HS-27A (cell line): ENCODE data around the gene SPSB1.
"Not testable (repeated sequence)": the region's sequence is repeated elsewhere in the genome, so short reads cannot be mapped to it uniquely, and the experiment has no call there.

Experiments used
- DNase-seq: peaks from one replicate; pipeline ENCODE4 v3.0.0-alpha.2; 2012; ENCODE audit warnings: low read depth, missing footprints

Gene SPSB1

DNA sequence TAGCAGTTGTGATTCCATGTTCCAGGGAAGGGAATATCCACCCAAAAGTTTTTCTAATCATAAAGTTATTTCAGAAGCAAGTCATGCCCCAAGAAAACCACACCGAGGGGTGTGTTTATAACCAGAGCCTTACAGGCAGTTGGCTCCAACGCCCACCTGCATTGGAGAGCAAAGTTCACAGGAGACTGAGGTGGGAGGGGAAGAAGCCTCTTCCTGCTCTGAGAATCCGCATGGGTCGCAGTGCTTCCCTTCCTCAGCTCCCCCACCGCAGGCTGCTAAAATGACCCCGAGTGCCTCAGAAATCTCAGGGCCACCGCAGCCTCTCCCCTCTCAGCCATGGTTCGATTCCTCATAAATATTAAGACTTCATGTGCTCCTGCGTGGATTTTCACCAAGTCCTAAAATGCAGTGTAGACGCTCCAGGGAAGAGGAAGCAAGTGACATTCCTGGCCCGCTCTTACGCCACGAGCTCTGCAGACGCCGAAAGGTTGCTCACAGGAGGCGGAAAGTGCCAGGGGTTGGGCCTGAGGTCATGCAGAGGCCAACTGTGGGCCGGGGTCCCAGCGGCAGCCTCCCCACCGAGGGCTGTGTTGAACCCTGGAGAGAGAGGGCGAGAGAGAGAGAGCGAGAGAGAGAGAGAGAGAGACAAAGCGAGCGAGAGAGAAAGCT, 13.4 kb upstream of the SPSB1 start:
- no peak for DNase-seq

DNA sequence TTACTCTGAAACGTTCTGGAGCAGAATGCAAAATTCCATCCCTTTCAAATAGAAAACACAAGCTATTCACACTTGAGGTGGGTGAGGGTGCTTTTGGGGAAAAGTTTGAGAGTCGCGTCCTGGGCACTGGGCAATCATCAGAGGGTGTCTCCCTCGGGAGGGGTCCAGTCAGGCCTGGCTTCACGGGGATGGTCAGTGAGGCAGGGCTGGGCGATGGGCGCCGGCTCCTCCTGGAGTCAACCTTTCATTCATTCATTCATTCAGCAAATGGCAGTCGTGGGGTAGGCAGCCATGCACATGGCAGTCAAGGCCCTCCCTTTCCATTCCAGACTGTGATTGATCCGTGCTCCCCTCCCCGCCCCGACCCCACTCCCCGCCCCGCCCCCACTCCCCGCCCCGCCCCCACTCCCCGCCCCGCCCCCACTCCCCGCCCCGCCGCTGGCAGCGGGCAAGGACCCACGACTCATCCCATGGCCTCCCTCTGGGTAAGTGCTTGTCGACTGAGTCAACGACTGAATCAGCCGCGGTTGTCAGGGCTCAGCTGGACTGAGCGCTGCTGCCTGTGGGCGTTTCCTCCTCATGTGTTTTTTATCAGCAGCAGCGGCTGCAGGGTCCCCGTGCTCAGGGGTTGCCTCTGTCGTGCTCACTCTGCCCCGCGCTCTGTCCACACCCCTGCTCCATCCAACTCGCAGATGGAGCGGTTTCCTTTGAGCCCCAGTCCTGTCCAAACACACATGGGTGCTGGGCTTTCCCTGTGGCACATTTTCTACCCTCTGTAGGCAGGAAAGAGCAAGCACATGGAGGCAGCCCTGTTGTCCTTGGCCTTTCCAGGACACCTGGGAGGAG, 12.5 kb upstream of the SPSB1 start:
- DNase-seq = peak; percentile 89

DNA sequence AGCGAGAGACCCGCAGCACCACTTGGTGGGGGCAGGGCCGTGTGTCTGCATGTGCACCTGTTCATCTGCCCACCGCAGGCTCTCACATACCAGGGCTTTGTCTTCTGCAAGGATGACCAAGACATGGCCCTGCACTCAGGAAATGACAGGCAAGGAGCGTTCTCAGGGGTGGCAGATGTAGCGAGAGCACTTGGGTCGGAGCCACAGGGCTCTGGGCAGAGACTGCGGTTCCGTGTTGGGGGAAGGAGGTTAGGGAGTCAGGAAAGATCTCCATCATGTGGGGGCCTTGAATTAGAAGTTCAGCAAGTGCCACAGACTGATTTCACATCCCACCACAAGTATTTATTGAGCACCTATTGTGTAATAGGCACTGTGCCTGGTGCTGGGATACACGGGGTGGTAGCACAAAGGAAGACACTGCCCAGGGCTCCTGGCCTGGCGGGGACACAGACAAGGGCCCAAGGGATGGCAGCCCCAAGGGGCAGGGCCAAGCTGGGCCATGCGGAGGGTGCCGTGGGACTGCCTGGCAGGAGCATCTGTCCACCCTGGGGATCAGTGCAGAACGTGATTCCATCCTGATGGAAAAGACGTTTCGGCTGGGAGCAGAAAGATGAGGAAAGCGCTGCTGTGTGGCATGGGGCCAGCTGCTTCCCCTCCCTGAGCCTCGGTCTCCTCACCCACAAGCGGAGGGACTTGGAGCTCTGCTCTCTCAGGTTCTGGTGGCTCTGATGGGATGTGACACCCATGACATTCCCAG, 11.4 kb upstream of the SPSB1 start:
- DNase-seq = no peak

DNA sequence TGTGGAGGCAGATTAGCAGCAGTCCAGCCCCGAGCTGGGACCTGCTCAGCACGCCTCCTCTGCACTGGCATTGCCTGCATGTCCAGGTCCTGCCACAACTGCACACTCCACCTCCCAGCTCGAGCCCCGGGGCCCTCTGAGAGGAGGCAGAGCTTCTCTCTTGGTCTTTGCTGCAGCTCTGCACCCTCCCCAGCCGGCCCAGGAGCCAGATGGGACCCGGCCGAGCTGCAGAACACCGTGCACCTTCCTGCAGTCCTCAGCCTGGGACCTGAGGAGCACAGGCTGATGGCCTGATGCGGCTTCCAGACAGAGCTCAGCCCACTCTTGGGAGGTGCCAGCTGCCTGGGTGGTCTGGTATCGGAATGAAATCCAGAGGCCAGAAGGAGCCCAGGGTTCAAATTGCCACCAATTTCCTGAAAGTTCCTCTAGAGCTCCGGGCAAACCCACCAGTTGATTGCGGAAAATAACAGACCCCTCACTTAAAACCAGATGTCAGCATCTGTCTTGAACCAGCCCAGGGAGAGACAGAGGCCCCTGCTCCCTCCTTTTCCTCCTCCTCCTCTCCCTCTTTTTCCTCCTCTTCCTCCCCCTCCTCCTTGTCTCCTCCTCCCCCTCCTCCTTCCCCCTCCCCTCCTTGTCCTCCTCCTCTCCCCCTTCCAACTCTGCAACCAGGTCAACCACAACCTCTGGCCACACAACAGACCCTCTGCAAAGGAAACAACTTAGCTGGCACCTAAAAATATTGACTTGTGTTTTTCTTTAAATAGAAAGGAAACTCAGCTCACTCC, 10.6 kb upstream of the SPSB1 start:
- no peak for DNase-seq

DNA sequence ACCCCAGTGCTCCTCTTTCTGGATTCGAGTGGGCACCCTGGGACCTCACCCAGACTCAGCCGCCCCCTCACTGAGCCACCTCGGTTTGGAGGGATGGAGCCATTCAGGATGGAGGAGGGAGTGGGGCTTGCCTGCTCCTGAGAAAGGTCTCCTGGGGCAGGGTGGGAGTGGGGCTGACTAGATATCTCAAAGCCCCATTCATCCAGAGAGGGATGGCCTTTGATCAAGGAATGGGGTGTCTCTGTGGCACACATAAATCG, 10.1 kb upstream of the SPSB1 start:
- no peak for DNase-seq

DNA sequence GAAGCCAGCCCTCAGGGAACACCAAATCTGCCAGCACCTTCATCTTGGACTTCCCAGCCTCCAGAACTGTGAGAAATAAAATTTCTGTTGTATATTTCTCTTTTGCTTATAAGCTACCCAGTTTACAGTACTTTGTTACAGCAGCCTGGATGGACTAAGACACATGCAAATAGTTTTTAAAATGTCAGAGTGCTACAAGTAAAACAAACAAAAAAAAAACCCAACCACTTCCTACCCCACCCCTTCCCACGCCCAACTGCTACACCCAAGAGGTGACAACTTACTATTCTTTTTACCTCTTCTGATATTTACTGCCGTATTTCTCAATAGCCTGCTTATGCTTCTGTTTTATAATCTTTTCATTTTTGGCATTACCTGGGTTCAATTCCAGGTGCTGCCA, 8.6 kb upstream of the SPSB1 start:
- no peak for DNase-seq

DNA sequence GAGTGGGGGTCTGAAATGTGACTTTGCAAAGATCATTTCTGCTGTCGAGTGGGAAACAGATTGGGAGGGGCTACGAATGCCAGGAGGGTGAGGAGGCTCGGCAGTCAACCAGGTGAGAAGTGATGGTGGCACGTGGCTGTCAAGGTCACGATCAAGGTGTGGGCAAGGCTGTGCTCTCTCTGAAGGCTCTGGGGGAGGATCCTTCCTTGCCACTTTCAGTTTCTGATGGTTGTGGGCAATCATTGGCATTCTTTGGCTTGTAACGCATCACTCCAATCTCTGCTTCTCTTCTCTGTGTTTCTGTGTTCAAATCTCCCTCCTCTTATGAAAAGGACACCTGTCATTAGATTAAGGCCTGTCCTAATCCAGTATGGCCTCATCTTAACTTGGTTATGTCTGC, 6.1 kb upstream of the SPSB1 start:
- no peak for DNase-seq

DNA sequence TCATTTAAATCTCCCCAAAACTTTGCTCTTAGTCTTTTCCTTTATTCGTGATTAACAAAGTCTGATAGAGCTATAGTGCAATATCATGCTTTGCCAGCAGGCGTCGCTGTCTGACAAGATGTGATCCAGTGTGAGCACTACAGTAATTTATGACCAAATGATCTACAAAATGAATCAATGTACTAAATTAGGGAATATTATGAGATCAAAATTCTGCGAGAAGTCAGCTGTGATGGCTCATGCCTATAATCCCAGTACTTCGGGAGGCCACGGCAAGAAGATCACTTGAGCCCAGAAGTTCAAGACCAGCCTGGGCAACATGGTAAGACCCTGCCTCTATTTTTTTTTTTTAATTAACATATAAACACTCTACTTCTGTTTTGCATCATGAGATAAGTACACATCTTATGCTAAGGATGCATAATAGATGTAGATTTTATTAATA, 3.6 kb upstream of the SPSB1 start:
- no peak for DNase-seq

DNA sequence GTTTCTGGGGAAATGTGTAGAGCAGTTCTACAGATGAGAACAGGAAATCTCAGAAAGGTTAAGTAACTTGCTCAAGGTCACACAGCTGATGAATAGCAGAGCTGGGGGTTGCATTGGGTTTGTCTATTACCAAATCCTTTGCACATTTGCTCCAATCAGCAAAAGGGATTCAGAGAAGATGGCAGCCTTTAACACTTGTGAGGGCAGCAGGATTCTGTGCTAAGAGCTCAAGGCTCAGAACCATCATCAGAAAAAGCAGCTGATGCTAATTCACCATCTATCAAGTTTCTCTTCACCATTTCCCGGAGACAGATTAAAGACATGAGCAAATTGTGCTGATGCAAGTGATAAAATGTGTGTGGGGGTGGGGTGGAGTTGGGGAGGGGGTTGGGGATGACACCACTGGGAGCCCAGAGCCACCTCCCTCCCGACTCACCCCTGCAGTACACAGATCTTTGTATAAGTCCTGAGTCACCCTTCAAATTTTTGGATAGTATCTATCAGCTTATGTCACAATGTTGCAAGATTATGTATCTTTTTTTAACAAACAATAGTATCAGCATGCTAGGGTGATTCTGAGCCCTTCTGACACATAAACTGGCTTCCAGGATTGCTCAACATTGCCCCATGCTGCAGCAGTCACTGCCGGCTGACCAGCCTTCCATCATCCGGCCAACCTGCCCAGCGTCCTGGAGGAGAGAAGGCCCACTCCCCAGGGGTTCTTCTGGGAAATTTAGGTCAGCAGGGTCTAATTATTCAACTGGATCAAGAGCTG, 2.8 kb upstream of the SPSB1 start:
- DNase-seq = no peak

DNA sequence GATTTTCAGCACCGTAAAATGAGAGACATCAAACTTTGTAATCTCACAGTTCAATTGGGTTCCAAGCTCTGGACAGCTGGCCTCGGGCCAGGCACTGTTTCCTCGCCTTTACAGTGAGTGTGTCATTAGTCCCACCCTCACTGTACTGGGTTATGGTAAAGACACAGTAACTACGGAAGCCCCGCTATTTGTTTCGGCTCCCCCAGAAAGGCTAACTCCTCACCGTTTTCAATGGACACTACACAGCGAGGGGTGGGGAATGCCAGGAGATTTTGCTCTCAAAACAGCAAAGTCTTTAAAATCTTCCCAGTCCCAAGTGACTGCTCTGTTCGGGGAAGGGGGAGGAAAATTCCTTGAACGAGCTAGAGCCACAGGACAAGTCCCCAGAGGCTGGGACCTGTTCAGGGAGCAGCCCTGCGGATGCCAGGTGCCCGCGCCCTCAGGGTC, 757 bp upstream of the SPSB1 start:
- DNase-seq = no peak

DNA sequence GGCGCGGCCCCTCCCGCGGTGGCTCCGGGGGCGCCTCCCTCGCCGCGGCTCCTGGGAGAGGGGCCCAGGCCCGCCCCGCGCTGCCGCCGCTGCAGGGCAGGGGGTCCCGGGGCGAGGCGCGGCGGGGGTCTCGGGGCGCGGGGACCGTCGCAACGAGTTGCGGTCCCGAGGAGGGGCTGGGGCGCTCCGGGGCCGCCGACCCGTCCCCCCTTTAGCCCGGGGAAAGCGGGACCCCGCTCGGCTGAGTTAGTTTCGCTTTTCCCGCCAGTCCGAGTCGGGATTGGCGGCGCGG, 493 bp downstream of the SPSB1 start:
- DNase-seq = no peak

DNA sequence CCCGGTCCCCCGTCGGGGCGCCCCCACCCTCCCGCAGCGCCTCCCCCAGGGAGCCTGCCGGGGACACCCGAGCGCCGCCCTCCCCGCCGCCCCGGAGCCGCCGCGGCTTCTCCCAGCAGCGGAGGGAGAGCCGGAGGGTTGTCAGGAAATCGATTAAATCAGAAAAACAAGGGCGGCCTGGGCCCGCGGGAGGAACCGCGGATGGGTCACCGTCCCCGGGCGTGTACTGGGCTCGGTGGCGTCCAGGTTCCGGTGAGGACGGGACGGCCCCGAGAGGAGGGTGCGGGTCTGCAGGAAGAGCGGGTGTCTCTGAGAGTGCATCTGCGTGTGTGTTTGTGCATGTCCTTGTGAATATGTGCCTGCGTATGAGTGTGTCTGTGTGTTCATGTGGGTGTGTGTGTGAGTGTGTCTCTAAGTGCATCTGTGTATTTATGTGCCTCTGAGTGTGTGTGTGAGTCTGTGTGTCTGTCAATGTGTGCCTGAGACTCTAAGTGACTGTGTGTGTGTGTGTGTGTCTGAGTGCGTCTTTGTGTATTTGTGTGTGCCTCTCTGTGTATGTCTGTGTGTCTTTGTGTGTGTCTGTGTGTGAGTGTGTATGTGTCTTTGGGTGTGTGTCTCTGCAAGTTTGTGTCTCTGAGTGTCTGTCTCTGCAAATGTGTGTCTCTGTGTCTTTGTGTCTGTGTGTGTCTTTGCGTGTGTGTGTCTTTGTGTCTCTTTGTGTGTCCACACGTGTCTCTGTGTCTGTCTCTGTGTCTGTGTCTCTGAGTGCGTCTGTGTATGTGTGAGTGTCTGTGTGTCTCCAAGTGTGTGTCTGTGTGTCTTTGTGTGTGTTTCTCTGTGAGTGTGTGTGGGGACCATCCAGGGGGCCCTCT, 1.1 kb downstream of the SPSB1 start:
- no peak for DNase-seq

DNA sequence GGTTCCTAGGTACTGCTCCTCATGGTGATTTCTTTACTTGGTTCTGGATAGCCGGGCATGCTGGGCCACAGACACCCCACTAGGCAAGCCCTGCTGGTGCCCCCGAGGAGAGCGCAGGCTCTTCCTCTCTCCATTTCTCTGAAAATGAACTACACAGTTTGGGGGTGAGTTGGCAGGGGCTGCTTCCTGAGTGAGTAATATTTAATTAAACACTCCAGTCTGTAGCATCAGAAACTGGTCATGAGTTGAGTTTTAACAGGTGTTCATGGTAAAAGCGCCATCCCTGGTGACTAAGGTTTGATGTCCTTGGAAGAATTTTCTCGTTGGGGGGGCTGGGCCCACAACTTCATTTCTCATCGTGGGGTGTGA, 1.7 kb downstream of the SPSB1 start:
- DNase-seq = no peak

DNA sequence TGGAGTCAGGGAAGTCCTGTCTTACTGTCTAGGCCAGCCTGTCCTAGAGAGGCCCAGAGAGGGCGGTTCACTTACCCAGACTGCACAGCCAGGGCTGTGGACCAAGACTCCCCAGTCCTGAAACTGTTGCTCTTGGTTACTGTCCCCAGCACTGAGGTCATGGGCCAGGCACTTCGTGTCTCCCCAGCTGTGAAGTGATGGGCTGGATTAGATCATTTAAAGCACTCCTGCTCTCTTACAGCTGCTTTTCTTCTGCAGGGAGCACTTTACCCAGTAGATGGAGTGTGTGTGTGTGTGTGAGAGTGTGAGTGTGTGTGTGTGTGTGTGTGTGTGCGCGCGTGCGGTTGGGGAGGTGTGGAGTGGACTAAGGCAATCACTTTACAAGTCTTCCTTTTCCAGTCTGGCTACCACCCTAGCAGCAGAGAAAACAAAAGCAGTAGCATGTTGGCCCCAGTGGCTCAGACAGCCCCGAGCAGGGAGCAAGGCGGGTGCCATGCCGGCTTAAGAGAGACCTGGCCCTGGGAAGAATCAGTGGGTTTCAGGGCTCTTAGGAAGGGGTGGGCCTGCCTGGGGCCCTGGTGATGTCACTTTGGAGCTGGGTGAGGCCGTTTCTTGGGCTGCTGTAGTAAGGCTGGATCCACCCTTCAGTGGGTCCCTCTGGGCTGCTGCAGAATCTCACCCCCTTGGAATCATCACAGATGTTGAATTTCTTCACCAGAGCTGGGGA, 2.4 kb downstream of the SPSB1 start:
- DNase-seq = no peak

DNA sequence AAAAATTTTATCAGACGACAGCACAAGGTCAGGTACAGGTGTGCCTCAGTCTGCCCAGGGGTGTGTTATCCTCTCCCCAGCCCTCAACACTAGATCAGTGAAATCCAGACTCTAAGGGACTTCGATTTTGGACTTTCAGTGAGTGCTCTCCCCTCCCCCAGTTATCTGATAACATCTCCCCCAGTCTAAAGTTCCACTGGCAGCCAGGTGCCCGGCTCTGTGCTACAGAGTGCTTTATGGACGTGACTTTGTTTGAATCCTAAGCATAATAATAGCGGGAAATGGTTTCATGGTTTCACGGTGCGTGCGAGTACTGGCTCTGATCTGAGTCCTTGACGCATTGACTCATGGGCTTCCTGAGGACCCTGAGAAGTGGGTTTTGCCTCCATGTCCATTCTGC, 3.2 kb downstream of the SPSB1 start:
- DNase-seq = no peak

DNA sequence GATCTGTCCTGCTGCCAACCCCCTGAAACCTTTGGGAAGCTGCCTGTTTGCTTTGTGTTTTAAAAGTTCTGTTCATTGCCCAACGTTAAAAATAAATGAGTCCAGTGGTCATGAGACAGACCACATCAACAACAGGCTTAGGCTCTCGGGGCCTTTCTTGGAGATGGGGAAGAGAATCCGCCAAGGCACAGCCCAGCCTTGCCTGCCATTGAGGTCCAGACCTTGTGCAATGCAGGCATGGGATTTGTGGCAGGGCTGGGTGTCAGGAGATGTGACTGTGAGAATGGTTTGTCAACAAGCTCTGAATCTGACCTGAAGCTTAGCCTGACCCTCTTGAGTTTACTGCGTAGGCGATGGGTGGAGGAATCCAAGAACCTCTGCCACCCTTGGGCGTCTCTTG, 4.2 kb downstream of the SPSB1 start:
- no peak for DNase-seq

DNA sequence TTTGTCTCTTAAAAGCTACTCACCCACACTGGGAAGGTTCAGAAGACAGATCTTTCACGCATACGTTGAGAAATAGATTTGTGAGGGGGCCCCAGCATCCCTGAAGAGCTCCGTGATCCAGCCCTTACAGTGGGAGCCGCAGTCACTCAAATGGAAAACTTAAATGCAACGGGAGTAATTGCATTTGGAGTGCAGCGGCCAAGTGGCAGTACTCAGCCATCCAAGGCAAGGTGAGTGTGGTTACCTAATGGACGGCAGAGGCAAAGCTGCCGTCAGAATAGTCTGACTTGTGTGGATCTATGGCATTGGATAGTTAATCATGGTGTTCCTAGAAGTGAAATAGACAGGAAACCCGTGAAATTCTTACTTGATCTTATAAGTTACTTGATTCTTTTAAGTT, 5.1 kb downstream of the SPSB1 start:
- no peak for DNase-seq

DNA sequence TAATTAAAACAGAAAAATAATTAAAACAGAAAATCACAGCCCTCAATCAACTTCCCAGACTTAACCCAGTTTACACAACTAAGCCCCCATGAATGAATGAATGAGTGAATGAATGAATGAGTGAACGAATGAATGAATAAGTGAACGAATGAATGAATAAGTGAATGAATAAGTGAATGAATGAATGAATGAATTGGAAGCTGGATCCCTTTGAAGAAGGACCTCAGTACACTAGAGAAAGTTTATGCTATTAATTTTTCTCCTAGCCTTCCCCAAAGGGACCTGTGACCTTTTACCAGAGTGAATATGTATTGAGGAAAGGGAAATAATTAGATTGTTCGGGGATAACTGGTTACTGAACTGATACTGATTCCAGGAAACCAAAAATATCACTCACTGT, 5.6 kb downstream of the SPSB1 start:
- no peak for DNase-seq

DNA sequence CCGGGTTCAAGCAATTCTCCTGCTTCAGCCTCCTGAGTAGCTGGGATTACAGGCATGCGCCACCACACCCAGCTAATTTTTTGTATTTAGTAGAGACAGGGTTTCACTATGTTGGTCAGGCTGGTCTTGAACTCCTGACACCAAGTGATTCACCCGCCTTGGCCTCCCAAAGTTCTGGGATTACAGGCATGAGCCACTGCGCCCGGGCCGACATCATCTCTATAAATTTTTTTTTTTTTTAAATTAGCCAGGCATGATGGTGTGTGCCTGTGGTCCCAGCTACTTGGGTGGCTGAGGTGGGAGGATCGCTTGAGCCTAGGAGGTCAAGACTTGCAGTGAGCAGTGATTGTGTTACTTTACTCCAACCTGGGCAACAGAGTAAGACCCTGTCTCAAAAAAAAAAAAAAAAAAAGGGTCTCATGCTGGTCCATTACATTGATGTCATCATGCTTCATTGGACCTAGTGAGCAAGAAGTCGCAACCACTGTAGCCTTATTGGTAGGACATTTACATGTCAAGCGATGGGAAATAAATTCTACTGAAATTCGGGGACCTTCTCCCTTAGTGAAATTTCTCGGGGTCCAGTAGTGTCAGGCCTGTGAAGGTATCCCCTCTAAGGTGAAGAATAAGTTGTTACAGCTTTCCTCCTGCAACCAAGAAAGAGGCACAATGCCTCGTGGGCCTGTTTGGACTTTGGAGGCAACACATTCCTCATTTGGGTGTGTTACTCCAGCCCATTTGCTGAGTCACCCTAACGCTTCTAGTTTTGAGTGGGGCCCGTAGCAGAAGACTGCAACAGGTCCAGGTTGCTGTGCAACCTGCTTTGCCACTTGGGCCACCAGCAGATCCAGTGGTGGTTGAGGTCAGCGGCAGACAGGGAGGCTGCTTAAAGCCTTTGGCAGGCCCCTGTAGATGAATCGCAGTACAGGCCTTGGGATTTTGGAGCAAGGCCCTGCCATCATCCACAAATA, 7.2 kb downstream of the SPSB1 start:
- not testable (repeated sequence) for DNase-seq
